Mesenchymal stem cell (in vitro differentiated cells and primary cell): ENCODE data around the gene THRA.

Experiments
- DNase-seq: peaks from one replicate; pipeline ENCODE4 v3.0.0-alpha.2; 2013
- H2AFZ ChIP-seq: one replicate; pipeline ENCODE4 v1.6.1; 2013; ENCODE audit warnings: low read depth, mild to moderate bottlenecking, control low read depth, inconsistent platforms, low read length, moderate library complexity
- H2AK5ac ChIP-seq: 2 replicates; pipeline ENCODE4 v1.6.1; 2013; ENCODE audit warnings: low read length, moderate library complexity, mild to moderate bottlenecking, inconsistent platforms; ENCODE audit not compliant: severe bottlenecking
- H2BK120ac ChIP-seq: one replicate; pipeline ENCODE4 v1.6.1; 2013; ENCODE audit warnings: low read depth, mild to moderate bottlenecking, inconsistent platforms, low read length, moderate library complexity
- H2BK12ac ChIP-seq, 2 experiments: one replicate each; pipeline ENCODE4 v1.6.1; 2013; ENCODE audit warnings: inconsistent platforms in 2 of 2, low read length in 2 of 2, mild to moderate bottlenecking in 2 of 2, moderate library complexity in 2 of 2, control low read depth in 1 of 2
- H2BK15ac ChIP-seq: one replicate; pipeline ENCODE4 v1.6.1; 2013; ENCODE audit warnings: mild to moderate bottlenecking, low read depth, inconsistent platforms; ENCODE audit not compliant: poor library complexity, severe bottlenecking
- H2BK5ac ChIP-seq: 2 replicates; pipeline ENCODE4 v1.6.1; 2013; ENCODE audit warnings: low read depth, mild to moderate bottlenecking, low read length, control low read depth, inconsistent platforms; ENCODE audit not compliant: poor library complexity, severe bottlenecking
- H3K14ac ChIP-seq, 2 experiments: one replicate each; pipeline ENCODE4 v1.6.1; 2013; ENCODE audit warnings: inconsistent platforms in 2 of 2, low read length in 2 of 2, control low read depth in 1 of 2, mild to moderate bottlenecking in 1 of 2, moderate library complexity in 1 of 2
- H3K18ac ChIP-seq, 2 experiments: one replicate each; pipeline ENCODE4 v1.6.1; 2013; ENCODE audit warnings: inconsistent platforms in 2 of 2, low read length in 2 of 2, control low read depth in 1 of 2, low read depth in 1 of 2, mild to moderate bottlenecking in 1 of 2
- H3K23ac ChIP-seq, 2 experiments: one replicate each; pipeline ENCODE4 v1.6.1; 2013; ENCODE audit warnings: inconsistent platforms in 2 of 2, low read length in 2 of 2, mild to moderate bottlenecking in 2 of 2, moderate library complexity in 2 of 2, control low read depth in 1 of 2
- H3K27ac ChIP-seq: 2 replicates; pipeline ENCODE4 v1.5.1; 2013; ENCODE audit warnings: mild to moderate bottlenecking, moderate library complexity, low read length, control low read depth, inconsistent platforms; ENCODE audit not compliant: poor library complexity, severe bottlenecking
- H3K27me3 ChIP-seq, 2 experiments: 2 replicates each; pipeline versions ENCODE4 v1.6.1 to v1.7.0; 2013; ENCODE audit warnings: low read length in 2 of 2, mild to moderate bottlenecking in 2 of 2, moderate library complexity in 2 of 2, control low read depth in 1 of 2, inconsistent platforms in 1 of 2; ENCODE audit not compliant: control insufficient read depth in 1 of 2, insufficient read depth in 1 of 2
- H3K36me3 ChIP-seq, 2 experiments: 2 replicates each; pipeline versions ENCODE4 v1.6.1 to v1.7.0; 2013; ENCODE audit warnings: low read length in 2 of 2, control low read depth in 1 of 2, inconsistent platforms in 1 of 2, low read depth in 1 of 2, mild to moderate bottlenecking in 1 of 2; ENCODE audit not compliant: insufficient read depth in 2 of 2, control insufficient read depth in 1 of 2
- H3K4ac ChIP-seq, 2 experiments: one replicate each; pipeline ENCODE4 v1.6.1; 2013; ENCODE audit warnings: inconsistent platforms in 2 of 2, low read length in 2 of 2, mild to moderate bottlenecking in 2 of 2, moderate library complexity in 2 of 2, control low read depth in 1 of 2, low read depth in 1 of 2
- H3K4me1 ChIP-seq: 2 replicates; pipeline ENCODE4 v1.6.1; 2013; ENCODE audit warnings: low read depth, low read length, control low read depth; ENCODE audit not compliant: control insufficient read depth, insufficient read depth
- H3K4me2 ChIP-seq: 2 replicates; pipeline ENCODE4 v1.6.1; 2013; ENCODE audit warnings: low read length, mild to moderate bottlenecking, inconsistent platforms; ENCODE audit not compliant: poor library complexity, severe bottlenecking
- H3K4me3 ChIP-seq, 2 experiments: 2 replicates each; pipeline versions ENCODE4 v1.5.1 to v1.7.0; 2013; ENCODE audit warnings: low read length in 2 of 2, mild to moderate bottlenecking in 2 of 2, control low read depth in 1 of 2, low read depth in 1 of 2; ENCODE audit not compliant: insufficient read depth in 1 of 2
- H3K79me1 ChIP-seq: replicated peaks from 2 replicates; pipeline ENCODE4 v1.6.1; 2013; ENCODE audit warnings: mild to moderate bottlenecking, control low read depth, low read length, inconsistent platforms; ENCODE audit not compliant: poor library complexity, severe bottlenecking
- H3K9ac ChIP-seq: 2 replicates; pipeline ENCODE4 v1.7.0; 2013; ENCODE audit warnings: mild to moderate bottlenecking, low read length, moderate library complexity
- H3K9me3 ChIP-seq: 2 replicates; pipeline ENCODE4 v1.7.0; 2013; ENCODE audit warnings: mild to moderate bottlenecking, low read length; ENCODE audit not compliant: control insufficient read depth
- H4K8ac ChIP-seq: one replicate; pipeline ENCODE4 v1.6.1; 2013; ENCODE audit warnings: inconsistent platforms, mild to moderate bottlenecking, low read length, moderate library complexity
- H4K91ac ChIP-seq: one replicate; pipeline ENCODE4 v1.6.1; 2013; ENCODE audit warnings: mild to moderate bottlenecking, low read length, inconsistent platforms
- WGBS: methylation state at CpG from one replicate; pipeline ENCODE4 v1.1.7; 2013; ENCODE audit warnings: mixed read lengths; 5-methylcytosine and 5-hydroxymethylcytosine counted together

THRA gene

DNA sequence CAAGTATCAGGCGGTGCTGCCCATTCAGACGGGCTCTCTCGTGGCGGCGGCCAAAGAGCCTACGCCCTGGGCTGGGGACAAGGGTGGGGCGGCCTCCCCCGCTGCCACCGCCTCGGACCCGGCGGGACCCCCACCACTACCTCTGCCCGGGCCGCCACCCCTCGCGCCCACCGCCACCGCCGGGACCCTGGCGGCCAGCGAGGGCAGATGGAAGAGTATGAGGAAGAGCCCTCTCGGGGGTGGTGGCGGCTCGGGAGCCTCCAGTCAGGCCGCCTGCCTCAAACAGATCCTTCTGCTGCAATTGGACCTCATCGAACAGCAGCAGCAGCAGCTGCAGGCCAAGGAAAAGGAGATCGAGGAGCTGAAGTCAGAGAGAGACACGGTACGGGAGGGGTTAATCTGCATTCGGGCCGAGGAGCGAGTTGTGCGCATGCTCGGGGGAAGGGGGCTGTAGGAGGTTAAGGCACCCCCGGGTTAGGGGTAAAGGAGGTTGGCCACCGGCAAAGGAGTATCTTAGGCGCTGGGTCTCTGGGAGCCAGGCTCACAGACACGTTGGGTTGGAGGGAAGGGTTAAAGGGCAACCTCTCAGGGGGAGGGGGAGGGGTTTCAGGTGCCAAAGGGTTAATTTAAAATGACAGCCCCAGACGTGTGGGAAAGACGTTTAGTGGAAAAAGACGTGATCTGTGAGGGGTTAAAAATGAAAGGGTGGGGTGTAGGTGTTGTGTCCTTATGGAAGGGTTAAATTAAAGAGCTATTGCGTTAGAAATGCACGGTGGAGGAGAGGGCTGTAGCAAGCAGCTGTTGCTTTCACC is 60.4 kb downstream of the THRA start:
- H3K9me3 ChIP-seq = no peaks in the 10 kb centered on the region
- H2AK5ac ChIP-seq = peak overlapping the region; percentile 74
- peak overlapping the region; percentile 95 to 100 for H3K18ac ChIP-seq
- H3K4ac ChIP-seq = peak overlapping the region; percentile 93 to 95
- H2BK12ac ChIP-seq = peak overlapping the region; percentile 42 to 59
- H3K36me3 ChIP-seq = peaks cover 20 to 32% of the 10 kb centered on the region in 2 experiments
- 1% methylated on average over 35 of the region's 43 CpGs for WGBS
- H3K27me3 ChIP-seq = no peaks in the 10 kb centered on the region
- H2BK5ac ChIP-seq = peak overlapping the region; percentile 99
- peak; percentile 62 for DNase-seq
- peak overlapping the region; percentile 98 for H4K91ac ChIP-seq
- H3K4me1 ChIP-seq = peaks cover 9% of the 10 kb centered on the region
- peak overlapping the region; percentile 95 to 99 for H3K4me3 ChIP-seq
- H3K9ac ChIP-seq = peak overlapping the region; percentile 93
- peak overlapping the region; percentile 77 for H3K4me2 ChIP-seq
- H3K14ac ChIP-seq = peak overlapping the region; percentile 57 to 98
- H3K27ac ChIP-seq = peak overlapping the region; percentile 87
- peak overlapping the region; percentile 92 for H2BK15ac ChIP-seq
- H3K23ac ChIP-seq = peak overlapping the region in 1 of 2 experiments; percentile 75
- peak overlapping the region; percentile 75 for H4K8ac ChIP-seq
- H2BK120ac ChIP-seq = peak overlapping the region; percentile 100
- peak overlapping the region; percentile 18 for H2AFZ ChIP-seq
- peaks cover 9% of the 10 kb centered on the region for H3K79me1 ChIP-seq

GRCh38 chr17:40123811-40124114 is 61.0 kb downstream of the THRA start:
- no peak overlapping the region for H2AFZ ChIP-seq
- peaks cover 9% of the 10 kb centered on the region for H3K4me1 ChIP-seq
- DNase-seq = no peak
- H3K18ac ChIP-seq = no peak overlapping the region
- no peak overlapping the region for H2BK15ac ChIP-seq
- no peak overlapping the region for H2BK5ac ChIP-seq
- H3K36me3 ChIP-seq = peaks cover 24 to 33% of the 10 kb centered on the region in 2 experiments
- no peak overlapping the region for H2AK5ac ChIP-seq
- peak overlapping the region; percentile 95 to 99 for H3K4me3 ChIP-seq
- H3K9me3 ChIP-seq = no peaks in the 10 kb centered on the region
- H3K9ac ChIP-seq = peak overlapping the region; percentile 93
- H3K4me2 ChIP-seq = peak overlapping the region; percentile 77
- H3K27me3 ChIP-seq = no peaks in the 10 kb centered on the region
- no peak overlapping the region for H2BK120ac ChIP-seq
- no CpG with 5 or more reads among the region's 2 CpGs for WGBS
- no peak overlapping the region for H4K8ac ChIP-seq
- H3K79me1 ChIP-seq = peaks cover 9% of the 10 kb centered on the region
- peak overlapping the region; percentile 87 for H3K27ac ChIP-seq
- peak overlapping the region in 1 of 2 experiments; percentile 73 for H3K4ac ChIP-seq
- peak overlapping the region in 1 of 2 experiments; percentile 87 for H3K14ac ChIP-seq
- H4K91ac ChIP-seq = no peak overlapping the region
- H2BK12ac ChIP-seq = no peak overlapping the region
- no peak overlapping the region for H3K23ac ChIP-seq

DNA sequence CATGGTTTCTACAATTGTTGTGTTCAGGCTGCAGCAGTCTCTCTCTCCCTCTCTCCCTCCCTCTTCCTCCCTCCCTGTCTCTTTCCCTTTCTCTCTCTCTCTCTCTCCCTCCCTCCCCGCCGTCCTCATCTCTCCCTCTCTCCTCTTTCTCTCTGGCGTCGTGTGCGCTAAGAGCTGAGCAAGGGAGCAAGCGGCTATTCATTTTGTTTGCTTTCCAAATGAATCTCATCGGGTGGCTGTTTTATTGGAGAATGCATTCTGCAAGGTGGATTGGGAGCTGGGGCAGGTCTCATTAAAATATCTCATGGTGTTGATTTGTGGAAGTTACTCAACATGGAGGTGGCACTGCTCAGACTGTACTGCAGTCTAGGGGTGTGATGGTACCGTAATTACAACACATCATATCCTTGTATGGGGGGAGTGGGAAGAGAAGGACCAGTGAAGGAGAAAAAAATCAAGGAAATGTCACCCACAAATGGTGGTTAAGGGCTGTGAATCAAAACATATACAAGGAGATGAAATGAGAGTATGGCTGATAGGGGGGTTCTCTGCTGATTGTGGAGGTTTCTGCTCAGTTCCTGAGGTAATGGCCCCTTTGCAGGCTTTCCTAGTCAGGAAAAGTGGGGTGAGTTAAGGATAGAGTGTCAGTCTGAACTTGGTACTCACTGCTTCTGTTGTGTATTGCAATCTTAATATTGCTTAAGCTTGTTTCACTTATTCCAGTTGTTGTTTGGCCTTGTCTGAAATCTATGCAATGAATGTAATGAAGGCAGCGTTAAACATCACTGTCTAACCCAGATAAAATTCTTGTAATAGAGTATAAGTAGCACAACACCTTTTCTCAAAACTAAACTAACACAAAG is 61.7 kb downstream of the THRA start:
- peak overlapping the region; percentile 22 for H3K27ac ChIP-seq
- no peak overlapping the region for H4K91ac ChIP-seq
- H3K14ac ChIP-seq = no peak overlapping the region
- no peak overlapping the region for H3K18ac ChIP-seq
- peak overlapping the region; percentile 93 for H3K9ac ChIP-seq
- no peak overlapping the region for H3K4ac ChIP-seq
- 10% methylated on average over 8 of the region's 9 CpGs for WGBS
- no peak overlapping the region for H2BK120ac ChIP-seq
- H2AK5ac ChIP-seq = no peak overlapping the region
- no peaks in the 10 kb centered on the region for H3K27me3 ChIP-seq
- H3K4me1 ChIP-seq = peaks cover 8% of the 10 kb centered on the region
- H2BK5ac ChIP-seq = no peak overlapping the region
- peak overlapping the region; percentile 45 to 95 for H3K4me3 ChIP-seq
- peak; percentile 55 for DNase-seq
- no peak overlapping the region for H4K8ac ChIP-seq
- no peak overlapping the region for H2BK15ac ChIP-seq
- peaks cover 27 to 41% of the 10 kb centered on the region in 2 experiments for H3K36me3 ChIP-seq
- H3K79me1 ChIP-seq = peaks cover 9% of the 10 kb centered on the region
- H3K4me2 ChIP-seq = peak overlapping the region; percentile 77
- no peak overlapping the region for H2BK12ac ChIP-seq
- no peak overlapping the region for H2AFZ ChIP-seq
- H3K9me3 ChIP-seq = no peaks in the 10 kb centered on the region
- no peak overlapping the region for H3K23ac ChIP-seq

DNA sequence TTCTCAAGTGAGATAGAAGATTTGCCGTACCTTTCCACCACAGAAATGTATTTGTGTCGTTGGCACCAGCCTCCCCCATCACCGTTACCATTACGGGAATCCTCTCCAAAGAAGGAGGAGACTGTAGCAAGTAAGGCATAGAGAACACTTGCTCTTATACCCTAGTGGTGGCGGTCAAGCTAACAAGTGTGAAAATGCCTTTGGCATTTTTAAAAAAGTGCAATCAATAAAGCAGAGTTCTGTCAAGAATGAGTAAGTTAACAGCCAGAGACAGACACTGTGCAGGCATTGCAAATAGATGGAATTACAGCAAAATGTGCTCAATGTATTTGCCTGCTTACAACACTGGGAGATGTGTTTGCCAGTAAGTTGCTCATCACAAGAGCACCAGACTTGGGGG is 66.7 kb downstream of the THRA start:
- Histone ChIP-seq H3K4me2 (no peak overlapping the region), H3K18ac (no peak overlapping the region), H3K27me3 (no peaks in the 10 kb centered on the region), H3K4me3 (no peak overlapping the region), H3K36me3 (peaks cover 32 to 84% of the 10 kb centered on the region in 2 experiments), H2BK15ac (no peak overlapping the region), H4K91ac (no peak overlapping the region), H3K9ac (peak overlapping the region; percentile 47), H2BK120ac (no peak overlapping the region), H3K14ac (no peak overlapping the region), H2BK12ac (no peak overlapping the region), H3K4ac (no peak overlapping the region), H3K79me1 (peaks cover 7% of the 10 kb centered on the region), H2AK5ac (no peak overlapping the region), H3K27ac (no peak overlapping the region), H3K9me3 (no peaks in the 10 kb centered on the region), H2AFZ (no peak overlapping the region), H2BK5ac (no peak overlapping the region), H4K8ac (no peak overlapping the region), H3K23ac (no peak overlapping the region), H3K4me1 (peaks cover 4% of the 10 kb centered on the region)
- DNase-seq = peak; percentile 22
- WGBS = 79% methylated on average over 4 of the region's 5 CpGs
